IMR-90 (cell line): ENCODE measurements around the gene FALEC. TPM values are rescaled to one million over a fixed set of nuclear protein-coding genes. Genes with fewer than 3 reads are reported as not detected.

Experiments used
- ATAC-seq: fragments of 200-7000 bp; cut with Tn5 transposase; 2 replicates; pipeline ENCODE4 v1.9.1; 2020; ENCODE audit warnings: low read depth, mild to moderate bottlenecking, moderate library complexity
- BruUV-seq: library from RNA; stranded (reverse); fragments of 400-500 nt; replicated peaks from 2 replicates; lab custom pipeline; 2021; lab: Mats Ljungman, UMichigan
- CTCF ChIA-PET: fragments of 300-600 bp; formaldehyde crosslinking; extraction: SDS; loops from one replicate; lab custom pipeline; 2021; ENCODE audit warnings: antibody characterized with exemption; lab: Yijun Ruan, JAX
- POLR2A ChIA-PET: fragments of 300-600 bp; sonication (Branson Sonifier 250); formaldehyde crosslinking; loops from one replicate; lab custom pipeline; 2022; ENCODE audit warnings: antibody characterized with exemption; ENCODE audit not compliant: unreplicated experiment; lab: Charles Lee
- DNase-seq: peaks from one replicate; pipeline ENCODE4 v3.0.0; 2013
- H2AFZ ChIP-seq: replicated peaks from 2 replicates; pipeline ENCODE3; 2013; ENCODE audit warnings: low read length, mild to moderate bottlenecking; ENCODE audit not compliant: poor library complexity
- H2AK5ac ChIP-seq: 2 replicates; pipeline ENCODE4 v1.6.1; 2013; ENCODE audit warnings: low read depth, low read length, inconsistent platforms
- H2AK9ac ChIP-seq: replicated peaks from 2 replicates; pipeline ENCODE3; 2013; ENCODE audit warnings: mild to moderate bottlenecking, low read depth, low read length, moderate library complexity; ENCODE audit not compliant: poor library complexity
- H2BK120ac ChIP-seq: 2 replicates; pipeline ENCODE4 v1.6.1; 2013; ENCODE audit warnings: low read depth, low read length, inconsistent platforms
- H2BK15ac ChIP-seq: 3 replicates; pipeline ENCODE4 v1.6.1; 2013; ENCODE audit warnings: low read depth, low read length, inconsistent platforms
- H2BK20ac ChIP-seq: 2 replicates; pipeline ENCODE4 v1.6.1; 2013; ENCODE audit warnings: low read depth, mild to moderate bottlenecking, inconsistent platforms, low read length, moderate library complexity
- H2BK5ac ChIP-seq: 2 replicates; pipeline ENCODE4 v1.6.1; 2013; ENCODE audit warnings: mild to moderate bottlenecking, low read depth, low read length, inconsistent platforms; ENCODE audit not compliant: poor library complexity, severe bottlenecking
- H3K14ac ChIP-seq: replicated peaks from 2 replicates; pipeline ENCODE4 v1.6.1; 2013; ENCODE audit warnings: low read depth, low read length, inconsistent platforms
- H3K18ac ChIP-seq: 2 replicates; pipeline ENCODE4 v1.6.1; 2013; ENCODE audit warnings: low read depth, low read length, control low read depth
- H3K23ac ChIP-seq: 2 replicates; pipeline ENCODE4 v1.6.1; 2013; ENCODE audit warnings: low read depth, low read length, inconsistent platforms
- H3K27ac ChIP-seq: 2 replicates; pipeline ENCODE4 v1.5.1; 2013; ENCODE audit warnings: mild to moderate bottlenecking, control low read depth, low read length; ENCODE audit not compliant: insufficient read depth
- H3K27me3 ChIP-seq: 2 replicates; pipeline ENCODE4 v1.6.1; 2013; ENCODE audit warnings: low read length; ENCODE audit not compliant: control insufficient read depth, insufficient read depth
- H3K36me3 ChIP-seq: 2 replicates; pipeline ENCODE4 v1.6.1; 2013; ENCODE audit warnings: low read length, mixed read lengths; ENCODE audit not compliant: control insufficient read depth, insufficient read depth
- H3K4ac ChIP-seq: 2 replicates; pipeline ENCODE4 v1.6.1; 2013; ENCODE audit warnings: low read depth, low read length, inconsistent platforms
- H3K4me1 ChIP-seq: 2 replicates; pipeline ENCODE4 v1.6.1; 2013; ENCODE audit warnings: low read length, mixed read lengths; ENCODE audit not compliant: control insufficient read depth, insufficient read depth
- H3K4me2 ChIP-seq: 2 replicates; pipeline ENCODE4 v1.6.1; 2013; ENCODE audit warnings: low read depth, mild to moderate bottlenecking, control low read depth, low read length, moderate library complexity
- H3K4me3 ChIP-seq: 2 replicates; pipeline ENCODE4 v1.5.1; 2013; ENCODE audit warnings: low read depth, mild to moderate bottlenecking, control low read depth, low read length, moderate library complexity; ENCODE audit not compliant: insufficient read depth
- H3K56ac ChIP-seq: 2 replicates; pipeline ENCODE4 v1.6.1; 2013; ENCODE audit warnings: low read length, inconsistent platforms; ENCODE audit not compliant: insufficient read depth; ENCODE audit errors: extremely low read depth
- H3K79me1 ChIP-seq, 2 experiments: 2 replicates each; pipeline ENCODE4 v1.6.1; 2013; ENCODE audit warnings: low read length in 2 of 2, inconsistent platforms in 1 of 2, low read depth in 1 of 2
- H3K9ac ChIP-seq: 2 replicates; pipeline ENCODE4 v1.6.1; 2013; ENCODE audit warnings: low read depth, low read length, control low read depth
- H3K9me1 ChIP-seq: 2 replicates; pipeline ENCODE4 v1.6.1; 2013; ENCODE audit warnings: low read length, inconsistent platforms; ENCODE audit not compliant: insufficient read depth
- H3K9me3 ChIP-seq: 2 replicates; pipeline ENCODE4 v1.6.1; 2013; ENCODE audit warnings: low read length; ENCODE audit not compliant: control insufficient read depth, insufficient read depth
- H4K20me1 ChIP-seq: 2 replicates; pipeline ENCODE4 v1.6.1; 2013; ENCODE audit warnings: low read length, inconsistent platforms; ENCODE audit not compliant: insufficient read depth
- H4K5ac ChIP-seq: 2 replicates; pipeline ENCODE4 v1.6.1; 2013; ENCODE audit warnings: mild to moderate bottlenecking, low read depth, low read length, control low read depth
- H4K8ac ChIP-seq, 2 experiments: 2 replicates each; pipeline ENCODE4 v1.6.1; 2013; ENCODE audit warnings: low read depth in 2 of 2, low read length in 2 of 2, control low read depth in 1 of 2, inconsistent platforms in 1 of 2
- H4K91ac ChIP-seq: 2 replicates; pipeline ENCODE4 v1.6.1; 2013; ENCODE audit warnings: low read depth, low read length, inconsistent platforms; ENCODE audit not compliant: insufficient read depth
- BHLHE40 ChIP-seq: fragments of 150-350 bp; IDR thresholded peaks from 2 replicates; pipeline ENCODE4 v1.6.1; 2016; ENCODE audit warnings: mild to moderate bottlenecking, low read depth, low read length
- RAD21 ChIP-seq: IDR thresholded peaks from 2 replicates; pipeline ENCODE4 v1.6.1; 2012; ENCODE audit warnings: low read length, improper control_type of control experiment
- SMC3 ChIP-seq: fragments of 150-350 bp; IDR thresholded peaks from 2 replicates; pipeline ENCODE4 v1.6.1; 2016; ENCODE audit warnings: low read depth, mild to moderate bottlenecking, antibody characterized with exemption, low read length, moderate library complexity
- WGBS, 2 experiments: methylation state at CpG; one replicate each; pipeline versions ENCODE4 v1.1.5 to v1.1.7; 2013; ENCODE audit warnings: missing lambda C conversion rate in 2 of 2; ENCODE audit not compliant: insufficient read length in 1 of 2; ENCODE audit errors: extremely low coverage in 2 of 2; 5-methylcytosine and 5-hydroxymethylcytosine counted together
- dilution Hi-C: fragments of 300-500 bp; cut with HindIII; formaldehyde crosslinking; loops from one replicate; pipeline ENCODE4 v1.14.3; 2018; ENCODE audit warnings: low sequenced_read_pairs; ENCODE audit not compliant: unreplicated experiment
- in situ Hi-C: fragments of 300-500 bp; cut with MboI; formaldehyde crosslinking; loops from 3 replicates; pipeline ENCODE4 v1.14.3; 2019; ENCODE audit warnings: low sequenced_read_pairs, inconsistent platforms, mixed read lengths
- intact Hi-C: fragments of 100-400 bp; cut with micrococcal nuclease; formaldehyde crosslinking; loops from 2 replicates; pipeline ENCODE4 v1.10.0; 2022
- polyA plus RNA-seq, 3 experiments: library from polyadenylated mRNA; depleted of rRNA; stranded (reverse); fragments of >200 nt; gene quantifications; 2 replicates each; pipeline ENCODE4 v1.2.3, GENCODE V29; 2012; ENCODE audit warnings: low replicate concordance in 1 of 3
- total RNA-seq: library from RNA; depleted of rRNA; stranded (reverse); fragments of >200 nt; gene quantifications from 2 replicates; pipeline ENCODE4 v1.2.3, GENCODE V29; 2012
- TF ChIP-seq, protein P1 (sequence below): conservative IDR thresholded peaks from 2 replicates; pipeline ENCODE4 v1.5.1; 2012; ENCODE audit warnings: mild to moderate bottlenecking, low read depth, low read length, improper control_type of control experiment

The FALEC gene
- total and polyA plus RNA-seq, 2 of the 4 experiments (the other 2 are of a cell fraction): not detected

DNA sequence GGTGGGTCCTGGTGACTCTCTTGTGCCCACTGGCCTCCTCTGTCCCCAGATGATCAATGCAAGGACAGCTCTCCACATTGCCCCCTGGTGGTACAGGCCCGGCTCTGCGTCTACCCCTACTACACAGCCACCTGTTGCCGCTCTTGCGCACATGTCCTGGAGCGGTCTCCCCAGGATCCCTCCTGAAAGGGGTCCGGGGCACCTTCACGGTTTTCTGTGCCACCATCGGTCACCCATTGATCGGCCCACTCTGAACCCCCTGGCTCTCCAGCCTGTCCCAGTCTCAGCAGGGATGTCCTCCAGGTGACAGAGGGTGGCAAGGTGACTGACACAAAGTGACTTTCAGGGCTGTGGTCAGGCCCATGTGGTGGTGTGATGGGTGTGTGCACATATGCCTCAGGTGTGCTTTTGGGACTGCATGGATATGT lies 44.5 kb downstream of the FALEC start (continued):
- TF ChIP-seq SMC3: peak; percentile 61

DNA sequence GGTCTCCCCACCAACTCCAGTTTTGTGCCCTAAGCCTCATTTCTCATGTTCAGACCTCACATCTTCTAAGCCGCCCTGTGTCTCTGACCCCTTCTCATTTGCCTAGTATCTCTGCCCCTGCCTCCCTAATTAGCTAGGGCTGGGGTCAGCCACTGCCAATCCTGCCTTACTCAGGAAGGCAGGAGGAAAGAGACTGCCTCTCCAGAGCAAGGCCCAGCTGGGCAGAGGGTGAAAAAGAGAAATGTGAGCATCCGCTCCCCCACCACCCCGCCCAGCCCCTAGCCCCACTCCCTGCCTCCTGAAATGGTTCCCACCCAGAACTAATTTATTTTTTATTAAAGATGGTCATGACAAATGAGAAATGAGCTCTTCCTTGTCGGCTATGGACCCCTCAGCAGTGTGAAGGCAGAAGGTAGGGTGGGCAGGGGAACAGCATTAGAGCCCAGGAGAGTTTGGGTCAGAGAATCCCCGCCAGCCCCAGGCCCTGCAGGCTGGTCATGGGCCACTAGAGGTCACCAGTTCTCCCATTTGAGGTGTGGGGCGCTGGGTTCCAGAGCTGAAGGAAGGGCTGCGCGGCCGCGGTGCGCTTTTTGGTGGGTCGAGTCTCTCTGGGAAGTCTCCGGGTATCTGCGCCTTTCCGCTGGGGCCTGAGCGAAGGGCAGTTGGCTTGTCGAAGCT lies 45.2 kb downstream of the FALEC start:
- peak overlapping the region; percentile 98; the same call in 1 of the 2 replicates for H3K23ac ChIP-seq
- dilution Hi-C loops (no loop called here), in situ Hi-C loops (loop anchor here (10.0 kb wide), 1 partner anchor 244 kb away; the partner anchor contains the start of gene CTSK), intact Hi-C loops (loop anchor here (1.0 to 10.0 kb wide), 9 partner anchors 17 to 444 kb away; partner anchors contain the start of genes ARNT, CA14, GOLPH3L and MINDY1)
- peak overlapping the region; percentile 92 for H2BK120ac ChIP-seq
- H3K27ac ChIP-seq: peak overlapping the region; percentile 89
- peaks cover 2% of the 10 kb centered on the region for H3K36me3 ChIP-seq
- BruUV-seq: no TSS peak
- H3K79me1 ChIP-seq: peaks cover 12 to 83% of the 10 kb centered on the region in 2 experiments
- H3K9me1 ChIP-seq: peaks cover 20% of the 10 kb centered on the region
- ChIA-PET CTCF (interaction anchor here (0.6 to 2.2 kb wide), 13 partner anchors 10 to 355 kb away, joined by 3 to 17 read pairs (median 3); partner anchors contain the start of gene ENSA), POLR2A (interaction anchor here (0.6 to 3.0 kb wide), 2 partner anchors 19 to 57 kb away, joined by 9 to 18 read pairs; partner anchors contain the start of gene MCL1)
- peak overlapping the region; percentile 57 for H3K18ac ChIP-seq
- no peak for DNase-seq
- peak overlapping the region; percentile 90 for H2AK5ac ChIP-seq
- peak overlapping the region; percentile 96 for H2AK9ac ChIP-seq
- 0% methylated on average over 2 of the region's 17 CpGs; no CpG with 5 or more reads in 1 of the 2 experiments for WGBS, 2 experiments
- peak overlapping the region; percentile 92 for H3K56ac ChIP-seq
- peak overlapping the region; percentile 99 for H3K14ac ChIP-seq
- H2BK5ac ChIP-seq: peak overlapping the region; percentile 87
- H3K4me1 ChIP-seq: peaks cover 26% of the 10 kb centered on the region
- H3K9ac ChIP-seq: peak overlapping the region; percentile 87
- no peaks in the 10 kb centered on the region for H3K9me3 ChIP-seq
- peak overlapping the region; percentile 51 for H3K4me3 ChIP-seq
- H2BK15ac ChIP-seq: peak overlapping the region; percentile 42; the same call in 1 of the 3 replicates
- H3K27me3 ChIP-seq: no peaks in the 10 kb centered on the region
- H4K20me1 ChIP-seq: peaks cover 21% of the 10 kb centered on the region
- peak overlapping the region; percentile 97 for H3K4ac ChIP-seq
- TF ChIP-seq SMC3: peak; percentile 47; the same call in 1 of the 2 replicates
- TF ChIP-seq BHLHE40: no peak
- TF ChIP-seq, protein P1, sequence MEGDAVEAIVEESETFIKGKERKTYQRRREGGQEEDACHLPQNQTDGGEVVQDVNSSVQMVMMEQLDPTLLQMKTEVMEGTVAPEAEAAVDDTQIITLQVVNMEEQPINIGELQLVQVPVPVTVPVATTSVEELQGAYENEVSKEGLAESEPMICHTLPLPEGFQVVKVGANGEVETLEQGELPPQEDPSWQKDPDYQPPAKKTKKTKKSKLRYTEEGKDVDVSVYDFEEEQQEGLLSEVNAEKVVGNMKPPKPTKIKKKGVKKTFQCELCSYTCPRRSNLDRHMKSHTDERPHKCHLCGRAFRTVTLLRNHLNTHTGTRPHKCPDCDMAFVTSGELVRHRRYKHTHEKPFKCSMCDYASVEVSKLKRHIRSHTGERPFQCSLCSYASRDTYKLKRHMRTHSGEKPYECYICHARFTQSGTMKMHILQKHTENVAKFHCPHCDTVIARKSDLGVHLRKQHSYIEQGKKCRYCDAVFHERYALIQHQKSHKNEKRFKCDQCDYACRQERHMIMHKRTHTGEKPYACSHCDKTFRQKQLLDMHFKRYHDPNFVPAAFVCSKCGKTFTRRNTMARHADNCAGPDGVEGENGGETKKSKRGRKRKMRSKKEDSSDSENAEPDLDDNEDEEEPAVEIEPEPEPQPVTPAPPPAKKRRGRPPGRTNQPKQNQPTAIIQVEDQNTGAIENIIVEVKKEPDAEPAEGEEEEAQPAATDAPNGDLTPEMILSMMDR: peak; percentile 86
- TF ChIP-seq RAD21: peak; percentile 71
- no peak overlapping the region for H4K5ac ChIP-seq
- peak; percentile 60 for ATAC-seq
- H2AFZ ChIP-seq: peak overlapping the region; percentile 96
- peak overlapping the region; percentile 78 for H3K4me2 ChIP-seq
- peak overlapping the region in 1 of 2 experiments; percentile 92; a peak in 2 of 4 replicates for H4K8ac ChIP-seq
- peak overlapping the region; percentile 75 for H4K91ac ChIP-seq
- peak overlapping the region; percentile 67; the same call in 1 of the 2 replicates for H2BK20ac ChIP-seq
